ENCODE data around the gene PRKAG3.

DNA sequence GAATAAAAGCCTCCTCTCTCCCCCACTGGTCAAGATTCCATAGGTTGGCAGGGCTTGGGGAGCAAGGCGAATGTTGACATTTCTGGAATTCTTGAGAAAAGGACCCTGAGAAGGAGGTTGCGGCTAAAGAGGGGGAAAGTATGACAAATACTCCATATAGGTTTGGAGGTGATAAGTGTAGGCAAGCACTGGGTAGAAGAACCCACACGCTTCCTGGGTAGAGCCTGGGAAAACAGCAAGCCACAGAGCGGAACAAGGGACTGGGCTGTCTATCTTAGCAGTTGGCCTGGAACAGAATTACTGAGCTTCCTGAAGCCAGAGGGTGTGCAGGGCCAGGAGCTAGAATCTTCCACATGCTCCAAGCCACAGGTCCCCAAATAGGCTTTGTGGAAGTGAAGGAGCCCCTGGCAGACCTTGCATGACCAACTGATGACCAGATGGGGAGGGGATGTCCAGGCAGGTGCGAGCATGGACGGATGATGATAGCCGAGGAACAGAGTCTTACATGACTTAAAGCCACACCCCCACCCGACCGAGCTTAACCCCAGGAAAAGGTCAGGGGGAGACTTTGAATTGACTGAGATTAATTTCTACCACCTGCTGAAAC, 9.9 kb downstream of the PRKAG3 start:
- TF ChIP-seq, protein P1, sequence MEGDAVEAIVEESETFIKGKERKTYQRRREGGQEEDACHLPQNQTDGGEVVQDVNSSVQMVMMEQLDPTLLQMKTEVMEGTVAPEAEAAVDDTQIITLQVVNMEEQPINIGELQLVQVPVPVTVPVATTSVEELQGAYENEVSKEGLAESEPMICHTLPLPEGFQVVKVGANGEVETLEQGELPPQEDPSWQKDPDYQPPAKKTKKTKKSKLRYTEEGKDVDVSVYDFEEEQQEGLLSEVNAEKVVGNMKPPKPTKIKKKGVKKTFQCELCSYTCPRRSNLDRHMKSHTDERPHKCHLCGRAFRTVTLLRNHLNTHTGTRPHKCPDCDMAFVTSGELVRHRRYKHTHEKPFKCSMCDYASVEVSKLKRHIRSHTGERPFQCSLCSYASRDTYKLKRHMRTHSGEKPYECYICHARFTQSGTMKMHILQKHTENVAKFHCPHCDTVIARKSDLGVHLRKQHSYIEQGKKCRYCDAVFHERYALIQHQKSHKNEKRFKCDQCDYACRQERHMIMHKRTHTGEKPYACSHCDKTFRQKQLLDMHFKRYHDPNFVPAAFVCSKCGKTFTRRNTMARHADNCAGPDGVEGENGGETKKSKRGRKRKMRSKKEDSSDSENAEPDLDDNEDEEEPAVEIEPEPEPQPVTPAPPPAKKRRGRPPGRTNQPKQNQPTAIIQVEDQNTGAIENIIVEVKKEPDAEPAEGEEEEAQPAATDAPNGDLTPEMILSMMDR (conservative IDR thresholded peaks at IDR 0.05), result no peak
- TF ChIP-seq EZH2 (IDR thresholded peaks at IDR 0.05; ENCODE audit: low read depth), result no peak
